Effector CD4-positive, alpha-beta T cell (primary cell): ENCODE measurements around the gene OR11G2. TPM values are rescaled to one million over a fixed set of nuclear protein-coding genes. Genes with fewer than 3 reads are reported as not detected.
"Not testable (repeated sequence)": the region's sequence is repeated elsewhere in the genome, so short reads cannot be mapped to it uniquely, and the experiment has no call there.

Experiments
- DNase-seq: peaks from one replicate; pipeline ENCODE4 v3.0.0-alpha.2; 2020
- total RNA-seq: gene quantifications from one replicate; lab custom pipeline; 2026; lab: John Stamatoyannopoulos, UW

Gene OR11G2
- total RNA-seq = not detected

- no peak for DNase-seq
Observed at GRCh38 chr14:20190596-20190995, at the start of gene OR11G2. OR11G2 (plus strand) TSS chr14:20190896; CDS start chr14:20197438, 6,542 bp downstream.

GRCh38 chr14:20143911-20144310, 46.8 kb upstream of the OR11G2 start:
- DNase-seq = no peak

GRCh38 chr14:20144820-20145219, 45.9 kb upstream of the OR11G2 start:
- no peak for DNase-seq

- no peak for DNase-seq
Observed at GRCh38 chr14:20164462-20164861, 26.2 kb upstream of the OR11G2 start.

- no peak for DNase-seq
Observed at GRCh38 chr14:20167091-20167490, 23.6 kb upstream of the OR11G2 start.

GRCh38 chr14:20169852-20170251, 20.8 kb upstream of the OR11G2 start:
- DNase-seq = not testable (repeated sequence)

GRCh38 chr14:20174205-20174604, 16.5 kb upstream of the OR11G2 start:
- DNase-seq = not testable (repeated sequence)

GRCh38 chr14:20176330-20176729, 14.4 kb upstream of the OR11G2 start:
- no peak for DNase-seq

GRCh38 chr14:20177433-20177974, 13.2 kb upstream of the OR11G2 start:
- DNase-seq = no peak

- DNase-seq = no peak
Observed at GRCh38 chr14:20179218-20179617, 11.5 kb upstream of the OR11G2 start.

GRCh38 chr14:20179880-20180279, 10.8 kb upstream of the OR11G2 start:
- no peak for DNase-seq

- DNase-seq = no peak
Observed at GRCh38 chr14:20180486-20180885, 10.2 kb upstream of the OR11G2 start.

GRCh38 chr14:20184181-20184580, 6.5 kb upstream of the OR11G2 start:
- no peak for DNase-seq

- DNase-seq = no peak
Observed at GRCh38 chr14:20191396-20191795, 700 bp downstream of the OR11G2 start.

GRCh38 chr14:20194101-20194500, 3.4 kb downstream of the OR11G2 start:
- DNase-seq = no peak

- not testable (repeated sequence) for DNase-seq
Observed at GRCh38 chr14:20195170-20195569, 4.5 kb downstream of the OR11G2 start.

- DNase-seq = no peak
Observed at GRCh38 chr14:20195911-20196310, 5.2 kb downstream of the OR11G2 start.

GRCh38 chr14:20197459-20197858, 6.8 kb downstream of the OR11G2 start:
- DNase-seq = no peak

GRCh38 chr14:20198991-20199390, 8.3 kb downstream of the OR11G2 start:
- no peak for DNase-seq

- no peak for DNase-seq
Observed at GRCh38 chr14:20204721-20205120, 14.0 kb downstream of the OR11G2 start.

GRCh38 chr14:20209595-20209994, 18.9 kb downstream of the OR11G2 start:
- DNase-seq = no peak

GRCh38 chr14:20212406-20212805, 21.7 kb downstream of the OR11G2 start:
- DNase-seq = not testable (repeated sequence)

- DNase-seq = no peak
Observed at GRCh38 chr14:20215196-20215595, 24.5 kb downstream of the OR11G2 start.

GRCh38 chr14:20219033-20219432, 28.3 kb downstream of the OR11G2 start:
- no peak for DNase-seq

- no peak for DNase-seq
Observed at GRCh38 chr14:20223410-20223809, 32.7 kb downstream of the OR11G2 start, which contains the start of gene OR11H6. OR11H6 (plus strand) TSS chr14:20223710; CDS start chr14:20223710, 0 bp downstream.
